HG03064 (cell line): Measurements from ENCODE around the gene KCNH1.

Experiments
- ATAC-seq: cut with Tn5 transposase; IDR thresholded peaks from one replicate; pipeline ENCODE4 v1.9.1; 2021; ENCODE audit warnings: low read depth; ENCODE audit not compliant: unreplicated experiment

The KCNH1 gene

GRCh38 chr1:210932104-210932503, 201.8 kb downstream of the KCNH1 start:
- no peak for ATAC-seq

GRCh38 chr1:210922666-210923065, 211.3 kb downstream of the KCNH1 start:
- ATAC-seq: no peak

- ATAC-seq: no peak
These were observed 212.9 kb downstream of the KCNH1 start for GRCh38 chr1:210920716-210921694.

- ATAC-seq: no peak
These were observed 213.7 kb downstream of the KCNH1 start for GRCh38 chr1:210920258-210920657.

GRCh38 chr1:210918893-210919292, 215.1 kb downstream of the KCNH1 start:
- no peak for ATAC-seq

GRCh38 chr1:210917560-210918169, 216.3 kb downstream of the KCNH1 start:
- no peak for ATAC-seq

- ATAC-seq: no peak
These were observed 217.4 kb downstream of the KCNH1 start for GRCh38 chr1:210916548-210916947.

- no peak for ATAC-seq
These were observed 217.9 kb downstream of the KCNH1 start for GRCh38 chr1:210915890-210916507.

- no peak for ATAC-seq
These were observed 221.2 kb downstream of the KCNH1 start for GRCh38 chr1:210912752-210913151.

GRCh38 chr1:210910020-210910575, 223.8 kb downstream of the KCNH1 start:
- no peak for ATAC-seq

GRCh38 chr1:210908791-210909190, 225.2 kb downstream of the KCNH1 start:
- no peak for ATAC-seq

- ATAC-seq: no peak
These were observed 225.7 kb downstream of the KCNH1 start for GRCh38 chr1:210908257-210908656.

- ATAC-seq: no peak
These were observed 226.6 kb downstream of the KCNH1 start for GRCh38 chr1:210907251-210907805.

- no peak for ATAC-seq
These were observed 227.9 kb downstream of the KCNH1 start for GRCh38 chr1:210905944-210906453.

GRCh38 chr1:210905365-210905904, 228.5 kb downstream of the KCNH1 start:
- ATAC-seq: no peak

GRCh38 chr1:210901981-210902770, 231.8 kb downstream of the KCNH1 start:
- no peak for ATAC-seq

- ATAC-seq: no peak
These were observed 233.1 kb downstream of the KCNH1 start for GRCh38 chr1:210900820-210901219.

- no peak for ATAC-seq
These were observed 233.9 kb downstream of the KCNH1 start for GRCh38 chr1:210900079-210900478.

GRCh38 chr1:210899676-210900075, 234.3 kb downstream of the KCNH1 start:
- no peak for ATAC-seq
